ENCODE results near the gene LRRC17.
"Not testable (repeated sequence)": the region's sequence is repeated elsewhere in the genome, so short reads cannot be mapped to it uniquely, and the experiment has no call there.

LRRC17 gene

GRCh38 chr7:102897856-102898531 is 14.8 kb upstream of the LRRC17 start:
- DNase-seq, result no peak

GRCh38 chr7:102898532-102898859 is 14.3 kb upstream of the LRRC17 start:
- no peak for DNase-seq

DNA sequence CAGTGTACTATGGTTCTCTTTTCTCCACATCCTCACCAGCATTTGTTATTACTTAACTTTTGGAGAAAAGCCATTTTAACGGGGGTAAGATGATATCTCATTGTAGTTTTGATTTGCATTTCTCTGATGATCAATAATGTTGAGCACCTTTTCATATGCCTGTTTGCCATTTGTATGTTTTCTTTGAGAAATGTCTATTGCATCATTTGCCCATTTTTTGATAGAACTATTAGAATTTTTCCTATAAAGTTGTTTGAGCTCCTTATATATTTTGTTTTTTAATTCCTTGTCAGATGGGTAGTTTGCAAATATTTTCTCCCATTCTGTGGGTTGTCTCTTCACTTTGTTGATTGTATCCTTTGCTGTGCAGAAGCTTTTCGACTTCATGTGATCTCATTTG is 10.7 kb upstream of the LRRC17 start:
- not testable (repeated sequence) for DNase-seq

DNA sequence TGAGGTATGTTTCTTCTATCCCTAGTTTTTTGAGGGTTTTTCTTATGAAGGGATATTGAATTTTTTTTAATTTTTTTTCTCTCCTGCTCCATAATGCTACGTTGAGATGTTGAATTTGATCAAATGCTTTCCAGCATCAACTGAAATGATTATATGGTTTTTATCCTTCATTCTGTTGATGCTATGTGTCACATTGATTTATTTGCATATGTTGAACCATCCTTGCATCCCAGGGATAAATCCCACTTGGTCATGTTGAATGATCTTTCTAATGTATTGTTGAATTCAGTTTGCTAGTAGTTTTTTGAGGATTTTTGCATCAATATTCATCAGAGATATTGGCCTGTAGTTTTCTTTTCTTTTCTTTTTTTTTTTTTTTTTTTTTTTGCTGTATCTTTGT is 9.2 kb upstream of the LRRC17 start:
- DNase-seq, result not testable (repeated sequence)

- DNase-seq, result no peak
Observed at GRCh38 chr7:102908676-102909075, 4.1 kb upstream of the LRRC17 start.

GRCh38 chr7:102913826-102914225 is 1.0 kb downstream of the LRRC17 start:
- DNase-seq, result no peak

DNA sequence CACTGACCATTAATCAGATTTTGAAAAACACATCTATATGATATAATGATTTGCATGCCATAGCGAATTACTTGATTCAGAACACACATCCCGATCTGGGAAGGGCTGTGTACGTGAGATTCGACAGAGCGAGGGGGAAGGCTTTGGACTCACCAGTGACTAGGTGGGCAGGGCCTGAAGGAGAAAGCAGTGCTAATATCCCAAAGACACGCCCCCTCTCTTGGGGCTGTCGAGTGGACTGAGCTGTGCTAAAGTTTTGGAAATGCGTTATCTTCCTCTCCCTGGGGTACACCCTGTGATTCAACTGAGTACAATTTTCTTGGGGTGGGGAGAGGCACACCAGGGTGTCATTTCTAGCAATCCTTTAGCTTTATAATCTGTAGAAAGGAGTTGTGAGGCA is 1.8 kb downstream of the LRRC17 start:
- no peak for DNase-seq

- DNase-seq, result no peak
Observed at GRCh38 chr7:102916426-102916825, 3.6 kb downstream of the LRRC17 start.

GRCh38 chr7:102916881-102917280 is 4.1 kb downstream of the LRRC17 start:
- no peak for DNase-seq

GRCh38 chr7:102917436-102918353 is 4.9 kb downstream of the LRRC17 start:
- no peak for DNase-seq

DNA sequence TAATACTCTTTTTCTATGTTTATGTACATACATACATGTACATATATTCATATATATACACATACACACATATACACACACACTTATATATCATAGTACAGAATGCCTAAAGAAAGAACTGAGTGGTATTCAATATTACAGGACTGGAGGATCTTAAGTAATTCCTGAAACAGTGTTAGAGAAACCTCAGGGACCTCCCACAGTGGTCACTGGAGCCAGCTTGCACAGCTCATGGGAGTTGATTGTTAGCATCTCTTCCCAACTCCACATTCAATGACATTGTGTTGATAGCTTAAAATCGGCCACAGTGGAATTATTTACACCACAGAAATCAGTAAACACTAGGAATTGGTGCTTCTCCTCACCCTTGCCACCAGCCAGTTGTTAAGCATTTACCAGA is 6.0 kb downstream of the LRRC17 start:
- DNase-seq, result no peak

GRCh38 chr7:102925976-102926782 is 13.4 kb downstream of the LRRC17 start:
- no peak for DNase-seq

- no peak for DNase-seq
Observed at GRCh38 chr7:102926783-102927140, 14.0 kb downstream of the LRRC17 start.

DNA sequence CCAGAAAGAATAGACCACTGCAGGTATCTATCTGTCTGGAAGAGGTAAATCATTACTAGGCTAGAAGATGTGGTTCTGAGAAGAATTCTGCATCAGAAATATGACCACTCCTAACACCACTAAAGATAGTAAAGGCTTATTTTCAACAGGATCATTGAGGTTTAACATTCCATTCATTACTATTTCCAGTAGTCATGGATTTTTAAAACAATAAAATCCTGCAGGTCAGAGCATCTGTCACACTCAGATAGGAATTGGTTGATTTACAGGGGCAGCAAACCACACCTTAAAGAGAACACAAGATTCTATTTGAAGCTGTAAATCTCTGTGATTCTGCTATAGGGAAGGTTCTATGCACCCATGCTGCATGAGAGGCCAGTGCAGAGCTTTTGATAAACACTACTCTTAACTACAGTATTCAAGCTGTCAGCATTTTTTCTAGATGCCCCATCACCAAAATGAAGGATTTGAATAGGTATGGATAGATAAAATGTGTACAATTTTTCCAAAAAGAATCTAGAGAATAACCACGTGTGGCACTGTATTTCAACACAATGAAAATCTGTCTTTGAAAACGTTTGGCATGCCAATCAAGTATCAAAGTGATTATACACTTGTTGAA is 14.6 kb downstream of the LRRC17 start:
- no peak for DNase-seq

DNA sequence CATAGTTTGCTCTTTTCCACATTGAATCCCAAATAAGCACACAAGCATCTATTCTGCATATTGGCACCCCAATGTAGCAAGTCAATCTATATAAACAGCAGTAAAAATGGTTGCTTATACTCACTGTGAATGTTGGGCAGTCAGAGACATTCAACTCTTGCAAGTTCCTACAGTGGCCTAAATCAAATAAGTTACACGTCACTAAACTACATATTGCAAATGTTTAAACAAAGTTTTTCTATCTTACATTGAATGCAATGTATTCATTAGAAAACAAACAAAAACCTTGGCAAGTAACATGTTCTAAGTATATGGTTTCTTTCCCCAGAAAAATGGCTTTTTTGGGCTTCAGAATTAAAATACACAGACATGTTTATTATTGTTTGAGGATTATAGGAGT is 19.0 kb downstream of the LRRC17 start:
- no peak for DNase-seq

- no peak for DNase-seq
Observed at GRCh38 chr7:102933763-102934162, 21.0 kb downstream of the LRRC17 start.

- no peak for DNase-seq
Observed at GRCh38 chr7:102934239-102934638, 21.4 kb downstream of the LRRC17 start.

DNA sequence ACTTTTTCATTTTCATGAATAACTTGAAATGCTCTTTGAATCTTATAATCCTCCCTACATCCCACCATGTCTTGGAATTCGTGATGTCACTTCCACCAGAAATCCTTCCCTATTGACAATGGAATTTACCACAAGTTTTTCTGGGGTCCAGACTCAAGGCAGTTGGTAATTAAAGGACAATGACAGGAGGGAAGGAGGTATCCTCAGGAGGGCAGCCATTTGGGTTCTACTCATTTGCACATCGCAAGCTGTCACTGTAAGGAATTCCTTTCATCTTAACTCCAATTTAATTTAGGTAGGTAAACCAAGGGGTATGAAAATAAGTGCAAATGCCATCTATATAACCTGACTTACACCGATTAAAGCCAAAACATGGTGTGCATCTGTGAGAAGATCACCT is 21.9 kb downstream of the LRRC17 start:
- no peak for DNase-seq

DNA sequence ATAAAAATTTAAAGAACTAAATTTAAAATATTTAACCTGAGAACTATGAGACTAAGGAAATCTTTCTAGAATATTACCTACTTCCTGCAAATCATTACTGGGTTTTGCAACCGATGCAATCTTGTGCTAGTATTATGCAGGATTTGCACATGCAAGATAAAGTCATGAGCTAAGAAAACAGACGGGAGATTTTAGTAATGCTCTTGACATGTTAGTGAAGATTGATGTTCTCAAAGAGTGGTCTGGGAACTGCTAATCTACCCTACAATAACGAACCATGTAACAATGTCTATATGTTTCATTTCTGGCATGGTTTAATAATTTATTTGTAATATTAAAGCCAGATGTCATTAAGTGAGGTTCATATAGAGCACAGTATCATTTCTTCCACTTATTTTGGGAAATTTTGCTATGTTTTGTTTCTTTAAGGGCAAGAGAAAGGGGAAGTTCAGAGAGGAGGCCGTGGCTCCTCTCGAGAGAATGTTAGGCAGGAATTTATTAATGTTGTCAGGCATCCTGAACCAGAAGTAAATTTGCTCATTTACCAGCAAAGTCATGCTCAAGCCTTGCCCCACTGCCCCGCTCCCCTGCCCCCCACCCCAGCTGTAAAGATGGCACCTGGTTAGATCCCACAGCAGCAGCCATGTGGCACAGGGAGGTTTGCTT is 22.8 kb downstream of the LRRC17 start:
- no peak for DNase-seq

DNA sequence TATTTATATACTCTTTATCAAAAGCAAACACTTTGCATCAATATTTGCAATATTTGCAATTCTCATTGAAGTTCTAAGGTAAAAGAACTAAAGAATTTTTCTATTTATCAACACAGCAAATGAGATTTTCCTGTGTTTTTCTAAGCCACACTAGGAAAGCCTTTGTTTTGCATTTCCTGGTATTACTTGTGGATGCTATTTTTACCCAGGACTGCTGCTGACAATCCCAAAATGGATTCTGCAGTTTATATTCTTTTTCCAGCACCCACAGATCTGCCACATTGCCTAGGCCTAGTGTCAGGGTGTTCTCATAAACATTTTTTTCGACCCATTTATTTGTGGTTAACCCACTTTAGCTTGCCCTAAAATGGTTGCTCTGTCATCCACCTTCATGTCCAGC is 25.9 kb downstream of the LRRC17 start:
- DNase-seq, result no peak

- DNase-seq, result no peak
Observed at GRCh38 chr7:102942181-102942866, 29.5 kb downstream of the LRRC17 start.

GRCh38 chr7:102942868-102943267 is 30.1 kb downstream of the LRRC17 start:
- no peak for DNase-seq

Measured in 8988T (cell line).